Activated naive CD8-positive, alpha-beta T cell treated with anti-CD3 and anti-CD28 coated beads, Interleukin-2, amount 10 ng/mL, durations not matched to agents 7 days and 5 days (primary cell): Measurements from ENCODE around the gene DDT. TPM values are rescaled to one million over a fixed set of nuclear protein-coding genes. Genes with fewer than 3 reads are reported as not detected.
"Not testable (repeated sequence)": the region's sequence is repeated elsewhere in the genome, so short reads cannot be mapped to it uniquely, and the experiment has no call there.

Source experiments
- ATAC-seq: fragments of 150-1000 bp; cut with Tn5 transposase; one replicate; pipeline ENCODE4 v1.10.0; 2021; ENCODE audit warnings: low read depth, moderate library complexity
- POLR2A ChIA-PET: fragments of 350-600 bp; sonication (Branson Sonifier 250); formaldehyde crosslinking; loops from one replicate; lab custom pipeline; 2021; ENCODE audit warnings: antibody characterized with exemption; lab: Charles Lee
- DNase-seq: peaks from one replicate; pipeline ENCODE4 v3.0.0; 2021
- H3K27ac Mint-ChIP-seq: one replicate; pipeline ENCODE4 v1.8.0; 2022; ENCODE audit warnings: mild to moderate bottlenecking, mixed read lengths
- H3K27me3 Mint-ChIP-seq: one replicate; pipeline ENCODE4 v1.8.0; 2022; ENCODE audit warnings: mild to moderate bottlenecking, moderate library complexity, mixed read lengths
- H3K36me3 Mint-ChIP-seq: one replicate; pipeline ENCODE4 v1.8.0; 2021; ENCODE audit warnings: mild to moderate bottlenecking, mixed read lengths
- H3K4me1 Mint-ChIP-seq: one replicate; pipeline ENCODE4 v1.8.0; 2021; ENCODE audit warnings: mixed read lengths
- H3K4me3 Mint-ChIP-seq: one replicate; pipeline ENCODE4 v1.8.0; 2022; ENCODE audit warnings: mild to moderate bottlenecking, moderate library complexity, mixed read lengths
- H3K9me3 Mint-ChIP-seq: one replicate; pipeline ENCODE4 v1.8.0; 2021; ENCODE audit warnings: mixed read lengths
- total RNA-seq, 2 experiments: library from RNA; stranded (reverse); gene quantifications; one replicate each; pipeline ENCODE4 v1.2.3, GENCODE V29; 2021

Gene DDT
- total RNA-seq, 2 experiments from 2014 or later, result 133 TPM

- H3K9me3 Mint-ChIP-seq, POLR2A ChIA-PET, H3K4me3 Mint-ChIP-seq, H3K4me1 Mint-ChIP-seq, DNase-seq, H3K27ac Mint-ChIP-seq, H3K27me3 Mint-ChIP-seq, H3K36me3 Mint-ChIP-seq: not testable (repeated sequence)
- ATAC-seq, result peak; percentile 22
These were observed 5.5 kb upstream of the DDT start, which contains the start of gene GSTT2 for GRCh38 chr22:23979557-23980240. Gene GSTT2, plus strand, starts transcription at chr22:23980134.

DNA sequence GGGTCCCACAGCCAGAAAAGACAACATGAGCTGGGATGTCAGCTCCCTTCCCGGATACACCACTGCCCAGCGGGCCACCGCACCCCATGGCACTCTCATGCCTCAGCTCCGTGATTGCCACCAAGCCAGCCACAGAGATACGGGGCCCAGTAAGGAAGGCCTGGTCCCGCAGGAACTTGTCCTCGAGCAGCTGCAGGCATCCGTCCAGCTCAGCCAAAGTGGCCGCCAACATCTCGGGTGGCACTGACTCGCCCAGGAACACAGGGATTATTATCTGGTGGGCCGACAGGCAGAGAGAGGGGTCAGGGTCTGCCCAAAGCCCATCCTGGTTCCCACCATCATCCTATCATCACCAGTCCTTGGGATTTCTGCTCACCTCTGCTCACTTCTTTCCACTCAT is 3.1 kb upstream of the DDT start:
- H3K4me1 Mint-ChIP-seq, POLR2A ChIA-PET, H3K4me3 Mint-ChIP-seq, H3K27me3 Mint-ChIP-seq, ATAC-seq, H3K9me3 Mint-ChIP-seq, DNase-seq, H3K27ac Mint-ChIP-seq, H3K36me3 Mint-ChIP-seq: not testable (repeated sequence)

DNA sequence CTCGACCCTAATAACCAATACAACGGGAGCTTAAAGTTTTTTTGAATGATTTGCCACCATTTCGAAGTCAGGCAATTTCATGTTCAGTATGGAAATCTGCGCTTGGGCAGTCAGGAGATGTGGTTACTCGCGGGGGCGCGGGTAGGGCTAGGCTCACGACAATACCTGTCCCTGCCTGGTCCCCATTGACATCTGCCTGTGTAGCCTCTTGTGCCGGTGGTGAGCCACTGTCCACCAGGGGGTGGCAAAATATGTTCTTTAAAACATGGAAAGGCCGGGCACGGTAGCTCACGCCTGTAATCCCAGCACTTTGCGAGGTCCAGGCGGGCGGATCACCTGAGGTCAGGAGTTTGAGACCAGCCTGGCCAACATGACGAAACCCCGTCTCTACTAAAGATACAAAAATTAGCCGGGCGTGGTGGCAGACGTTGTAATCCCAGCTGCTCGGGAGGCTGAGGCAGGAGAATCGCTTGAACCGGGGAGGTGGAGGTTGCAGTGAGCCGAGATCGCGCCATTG is 653 bp upstream of the DDT start:
- H3K27me3 Mint-ChIP-seq, POLR2A ChIA-PET, H3K4me3 Mint-ChIP-seq, DNase-seq, H3K9me3 Mint-ChIP-seq, H3K27ac Mint-ChIP-seq: not testable (repeated sequence)
- peak; percentile 35 for ATAC-seq
- peaks cover 12% of the 10 kb centered on the region for H3K4me1 Mint-ChIP-seq
- H3K36me3 Mint-ChIP-seq, result peaks cover 14% of the 10 kb centered on the region

- Mint-ChIP-seq H3K36me3 (peaks cover 24% of the 10 kb centered on the region), H3K4me1 (peaks cover 15% of the 10 kb centered on the region)
- POLR2A ChIA-PET, H3K4me3 Mint-ChIP-seq, H3K9me3 Mint-ChIP-seq, ATAC-seq, H3K27me3 Mint-ChIP-seq, DNase-seq, H3K27ac Mint-ChIP-seq: not testable (repeated sequence)
These were observed 2.3 kb downstream of the DDT start for GRCh38 chr22:23971927-23972326.

GRCh38 chr22:23970816-23971486 is 3.3 kb downstream of the DDT start:
- H3K27me3 Mint-ChIP-seq, result no peaks in the 10 kb centered on the region
- no peak overlapping the region for H3K27ac Mint-ChIP-seq
- no peaks in the 10 kb centered on the region for H3K9me3 Mint-ChIP-seq
- no peak overlapping the region for H3K4me3 Mint-ChIP-seq
- DNase-seq (no peak), ATAC-seq (no peak)
- POLR2A ChIA-PET, result interaction anchor here (0.6 to 1.4 kb wide), 2 partner anchors 52 to 57 kb away, joined by 3 read pairs; no protein-coding TSS in a partner anchor
- peaks cover 15% of the 10 kb centered on the region for H3K4me1 Mint-ChIP-seq
- peaks cover 24% of the 10 kb centered on the region for H3K36me3 Mint-ChIP-seq

- H3K4me3 Mint-ChIP-seq, result no peak overlapping the region
- no peak overlapping the region for H3K27ac Mint-ChIP-seq
- POLR2A ChIA-PET, result interaction anchor here (1.4 kb wide), 1 partner anchor 56 kb away, joined by 3 read pairs; no protein-coding TSS in a partner anchor
- H3K27me3 Mint-ChIP-seq, result no peaks in the 10 kb centered on the region
- H3K9me3 Mint-ChIP-seq, result no peaks in the 10 kb centered on the region
- H3K4me1 Mint-ChIP-seq, result peaks cover 15% of the 10 kb centered on the region
- H3K36me3 Mint-ChIP-seq, result peaks cover 24% of the 10 kb centered on the region
- ATAC-seq (no peak), DNase-seq (no peak)
These were observed 4.0 kb downstream of the DDT start for GRCh38 chr22:23970201-23970641.

GRCh38 chr22:23969071-23969470 is 5.2 kb downstream of the DDT start:
- peaks cover 24% of the 10 kb centered on the region for H3K36me3 Mint-ChIP-seq
- peaks cover 15% of the 10 kb centered on the region for H3K4me1 Mint-ChIP-seq
- no peak overlapping the region for H3K4me3 Mint-ChIP-seq
- ATAC-seq, result no peak
- H3K9me3 Mint-ChIP-seq, result no peaks in the 10 kb centered on the region
- no peak overlapping the region for H3K27ac Mint-ChIP-seq
- POLR2A ChIA-PET, result no interaction called here
- no peak for DNase-seq
- H3K27me3 Mint-ChIP-seq, result no peaks in the 10 kb centered on the region

DNA sequence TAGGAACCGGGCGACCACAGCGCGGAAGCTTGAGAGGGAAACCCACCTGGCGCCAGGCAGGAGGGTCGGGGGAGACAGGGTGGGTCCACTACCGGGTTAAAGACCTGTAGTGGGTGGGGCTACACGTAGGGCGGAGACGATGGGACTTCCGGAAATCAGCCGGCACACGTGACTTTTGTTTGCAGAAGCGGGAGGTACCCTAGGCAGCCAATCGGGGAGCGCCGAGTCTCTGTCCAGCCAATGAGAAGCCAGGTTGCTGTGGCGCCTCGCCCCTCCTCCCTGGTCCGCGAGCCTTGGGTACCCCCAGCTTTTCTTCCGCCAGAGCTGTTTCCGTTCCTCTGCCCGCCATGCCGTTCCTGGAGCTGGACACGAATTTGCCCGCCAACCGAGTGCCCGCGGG is 7.7 kb downstream of the DDT start, which contains the start of gene DDTL:
Gene DDTL (plus strand): TSS at position 321 of the 400 bp plus-strand sequence. CDS start 27 bp downstream, at position 348.
- H3K9me3 Mint-ChIP-seq, POLR2A ChIA-PET, DNase-seq, H3K27me3 Mint-ChIP-seq, H3K27ac Mint-ChIP-seq, H3K4me3 Mint-ChIP-seq: not testable (repeated sequence)
- H3K36me3 Mint-ChIP-seq, result peaks cover 22% of the 10 kb centered on the region
- ATAC-seq, result peak; percentile 99
- H3K4me1 Mint-ChIP-seq, result peaks cover 12% of the 10 kb centered on the region

DNA sequence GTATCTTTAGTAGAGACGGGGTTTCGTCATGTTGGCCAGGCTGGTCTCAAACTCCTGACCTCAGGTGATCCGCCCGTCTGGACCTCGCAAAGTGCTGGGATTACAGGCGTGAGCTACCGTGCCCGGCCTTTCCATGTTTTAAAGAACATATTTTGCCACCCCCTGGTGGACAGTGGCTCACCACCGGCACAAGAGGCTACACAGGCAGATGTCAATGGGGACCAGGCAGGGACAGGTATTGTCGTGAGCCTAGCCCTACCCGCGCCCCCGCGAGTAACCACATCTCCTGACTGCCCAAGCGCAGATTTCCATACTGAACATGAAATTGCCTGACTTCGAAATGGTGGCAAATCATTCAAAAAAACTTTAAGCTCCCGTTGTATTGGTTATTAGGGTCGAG is 8.1 kb downstream of the DDT start:
- DNase-seq, POLR2A ChIA-PET, H3K27me3 Mint-ChIP-seq, H3K4me3 Mint-ChIP-seq, H3K9me3 Mint-ChIP-seq, H3K27ac Mint-ChIP-seq: not testable (repeated sequence)
- Mint-ChIP-seq H3K36me3 (peaks cover 19% of the 10 kb centered on the region), H3K4me1 (peaks cover 10% of the 10 kb centered on the region)
- peak; percentile 33 for ATAC-seq

DNA sequence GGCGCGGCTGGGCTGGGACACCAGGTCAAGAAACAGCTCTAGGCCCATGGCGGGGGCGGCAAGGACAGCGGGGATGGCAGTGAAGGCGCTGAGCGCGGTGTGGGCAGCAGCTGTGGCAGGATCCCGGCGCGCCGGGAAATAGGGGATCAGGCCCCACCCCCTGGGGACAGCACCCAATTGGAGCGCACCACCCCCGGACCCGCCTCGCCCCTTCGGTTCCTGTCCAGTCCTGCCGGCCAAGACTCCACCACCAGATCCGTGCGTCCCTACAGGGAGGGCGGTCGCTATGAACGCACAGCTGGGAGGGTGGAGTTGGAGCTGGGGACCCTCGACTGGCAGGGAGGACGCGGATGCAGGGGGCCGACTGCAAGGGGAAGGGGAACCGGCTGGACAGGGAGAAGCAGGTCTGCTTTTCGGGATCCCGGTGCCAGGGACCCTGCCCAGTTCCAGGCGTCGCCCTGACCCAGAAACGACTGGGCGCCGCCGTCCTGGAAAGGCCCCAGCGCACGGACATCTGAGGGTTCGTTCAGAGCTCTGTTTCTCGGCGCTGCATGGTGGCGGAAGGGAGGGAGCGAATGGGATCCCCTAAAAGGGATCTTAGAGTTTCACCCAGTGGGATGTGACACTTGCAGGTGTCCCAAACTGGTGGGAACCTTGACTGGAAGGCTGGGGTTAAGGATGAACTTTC is 13.0 kb downstream of the DDT start, which contains the start of gene GSTT2B:
Gene GSTT2B (minus strand): TSS at position 112 of the 688 bp plus-strand sequence. CDS start 64 bp downstream, at position 48.
- H3K36me3 Mint-ChIP-seq, H3K9me3 Mint-ChIP-seq, DNase-seq, ATAC-seq, H3K27me3 Mint-ChIP-seq, POLR2A ChIA-PET, H3K4me1 Mint-ChIP-seq, H3K27ac Mint-ChIP-seq, H3K4me3 Mint-ChIP-seq: not testable (repeated sequence)

GRCh38 chr22:23956301-23956900 is 17.8 kb downstream of the DDT start:
- DNase-seq, result peak; percentile 73
- ATAC-seq, result peak; percentile 90
- H3K27ac Mint-ChIP-seq, H3K36me3 Mint-ChIP-seq, H3K27me3 Mint-ChIP-seq, H3K4me1 Mint-ChIP-seq, POLR2A ChIA-PET, H3K9me3 Mint-ChIP-seq, H3K4me3 Mint-ChIP-seq: not testable (repeated sequence)

- DNase-seq, H3K27ac Mint-ChIP-seq, H3K27me3 Mint-ChIP-seq, H3K4me3 Mint-ChIP-seq, H3K4me1 Mint-ChIP-seq, H3K9me3 Mint-ChIP-seq, H3K36me3 Mint-ChIP-seq, ATAC-seq, POLR2A ChIA-PET: not testable (repeated sequence)
These were observed 18.4 kb downstream of the DDT start for GRCh38 chr22:23955886-23956285.

DNA sequence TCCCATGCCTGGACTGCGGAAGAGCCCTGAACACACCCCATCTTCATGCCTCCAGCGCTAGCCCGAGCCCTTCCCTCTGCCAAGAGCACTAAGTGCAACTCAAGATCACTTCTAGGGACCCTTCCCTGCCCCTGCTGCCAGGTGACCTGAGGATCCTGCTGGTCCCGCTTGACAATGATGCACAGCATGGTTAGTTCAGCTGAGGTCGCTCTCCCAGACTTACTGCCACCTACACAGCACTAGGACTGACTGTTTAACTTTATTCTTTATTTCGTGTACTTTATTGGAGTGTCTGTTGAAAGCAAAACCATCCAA is 19.3 kb downstream of the DDT start:
- H3K4me1 Mint-ChIP-seq, H3K4me3 Mint-ChIP-seq, H3K36me3 Mint-ChIP-seq, H3K27ac Mint-ChIP-seq, H3K9me3 Mint-ChIP-seq, ATAC-seq, POLR2A ChIA-PET, H3K27me3 Mint-ChIP-seq, DNase-seq: not testable (repeated sequence)
